COLO829 (cell line): ENCODE results near the gene FAM3B.

Experiments
- DNase-seq: peaks from one replicate; pipeline ENCODE4 v3.0.0; 2012; ENCODE audit warnings: low spot score

The FAM3B gene

DNA sequence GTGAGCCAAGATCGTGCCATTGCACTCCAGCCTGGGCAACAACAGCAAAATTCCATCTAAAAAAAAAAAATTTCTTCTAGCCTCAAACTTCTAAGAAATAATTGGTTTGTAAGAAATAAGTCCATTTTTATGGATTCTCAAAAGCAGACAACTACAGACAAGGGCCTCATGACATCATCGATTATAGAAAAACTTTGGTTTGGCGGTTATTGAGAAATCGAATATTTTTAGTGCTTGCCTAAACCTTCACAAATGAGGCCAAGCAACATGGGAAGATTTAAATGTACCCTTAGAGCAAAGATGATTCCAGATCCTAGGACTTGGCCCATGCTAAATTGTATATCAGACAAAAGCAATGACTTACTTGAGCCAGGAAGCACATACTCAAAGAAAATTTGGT lies 81.7 kb downstream of the FAM3B start:
- DNase-seq, result no peak

DNA sequence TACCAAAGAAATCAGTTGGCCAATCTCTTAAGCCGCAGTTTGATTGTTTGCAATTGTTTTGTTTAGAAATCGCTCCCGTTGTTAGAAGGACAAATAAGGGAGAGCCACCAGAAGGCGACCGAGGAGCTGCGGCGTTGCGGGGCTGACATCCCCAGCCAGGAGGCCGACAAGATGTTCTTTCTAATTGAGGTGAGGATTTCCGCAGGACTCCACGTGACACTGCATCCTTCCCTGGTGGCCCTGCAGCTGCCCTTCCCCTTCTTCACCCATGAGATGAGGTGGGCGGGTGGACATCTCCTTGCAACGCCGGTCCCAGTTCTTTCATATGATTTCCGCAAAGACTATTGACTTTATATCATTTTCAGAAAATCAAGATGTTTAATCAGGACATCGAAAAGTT lies 82.2 kb downstream of the FAM3B start:
- DNase-seq, result no peak

DNA sequence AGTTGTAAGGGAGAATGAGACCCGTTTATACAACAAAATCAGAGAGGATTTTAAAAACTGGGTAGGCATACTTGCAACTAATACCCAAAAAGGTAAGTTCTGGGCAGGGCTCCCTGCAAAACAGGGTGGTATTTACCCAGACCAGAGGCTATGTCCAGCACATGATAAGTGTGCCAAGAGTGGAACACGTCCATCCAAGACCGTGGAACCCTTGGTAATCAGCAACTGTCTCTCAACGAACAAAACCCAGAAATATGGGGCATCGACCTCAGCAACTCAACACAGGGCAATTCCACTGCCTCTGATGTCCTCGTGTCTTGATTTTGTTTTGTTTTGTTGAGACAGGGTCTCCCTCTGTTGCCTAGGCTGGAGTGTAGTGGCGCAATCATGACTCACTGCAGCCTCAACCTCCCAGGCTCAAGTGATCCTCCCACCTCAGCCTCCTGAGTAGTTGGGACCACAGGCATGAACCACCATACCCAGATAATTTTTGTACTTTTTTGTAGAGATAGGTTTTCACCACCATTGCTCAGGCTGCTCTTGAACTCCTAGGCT lies 82.7 kb downstream of the FAM3B start:
- no peak for DNase-seq

DNA sequence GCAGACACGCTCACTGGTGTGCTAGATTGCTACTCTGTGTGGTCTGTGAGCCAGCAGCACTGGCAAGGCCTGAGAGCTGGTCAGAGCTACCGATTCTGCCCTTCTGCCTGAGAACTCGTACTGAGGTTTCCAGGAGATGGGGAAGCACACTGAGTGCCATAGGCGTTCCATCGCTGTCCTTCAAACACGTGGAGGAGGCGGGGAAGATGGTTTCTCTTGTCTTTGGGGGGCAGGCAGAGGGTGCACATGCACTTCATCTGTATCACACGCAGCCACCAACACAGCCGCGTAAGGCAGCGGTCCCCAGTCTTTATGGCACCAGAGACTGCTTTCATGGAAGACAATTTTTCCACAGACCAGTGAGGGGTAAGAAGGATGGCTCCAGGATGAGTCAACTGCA lies 85.6 kb downstream of the FAM3B start:
- no peak for DNase-seq

DNA sequence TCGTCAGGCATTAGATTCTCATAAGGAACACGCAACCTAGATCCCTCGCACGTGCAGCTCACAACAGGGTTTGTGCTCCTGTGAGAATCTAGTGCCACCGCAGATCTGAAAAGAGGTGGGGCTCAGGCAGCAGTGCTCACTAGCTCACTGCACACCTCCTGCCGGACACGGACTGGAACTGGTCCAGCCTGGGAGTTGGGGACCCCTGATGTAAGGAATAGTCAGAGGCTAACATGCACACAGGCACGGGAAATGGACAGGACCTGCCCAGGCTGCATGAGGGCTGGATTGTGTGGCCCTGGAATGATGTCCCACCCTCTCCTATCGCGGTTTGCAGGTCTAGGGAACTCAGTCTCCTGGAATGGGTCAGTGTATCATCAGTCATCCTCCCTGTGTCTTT lies 86.2 kb downstream of the FAM3B start:
- DNase-seq, result no peak

DNA sequence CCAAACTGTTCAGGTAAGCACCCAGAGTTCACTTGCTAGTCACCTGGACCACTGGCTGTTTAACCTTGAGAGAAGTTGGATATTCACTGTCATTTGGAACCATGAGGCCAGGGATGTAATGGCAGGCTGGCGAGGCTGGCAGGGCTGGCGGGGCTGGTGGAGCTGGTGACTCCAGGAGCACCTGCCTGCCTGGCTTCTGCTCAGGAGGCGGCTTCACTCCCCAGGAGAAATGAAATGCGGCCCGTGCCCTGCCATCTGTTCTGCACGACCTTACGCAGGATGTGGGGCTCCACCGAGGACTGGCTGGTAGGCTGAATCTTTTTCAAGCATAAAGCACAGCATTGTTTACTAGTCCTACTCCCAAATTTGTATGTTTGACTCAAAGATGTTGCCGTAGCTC lies 86.7 kb downstream of the FAM3B start:
- DNase-seq, result no peak

DNA sequence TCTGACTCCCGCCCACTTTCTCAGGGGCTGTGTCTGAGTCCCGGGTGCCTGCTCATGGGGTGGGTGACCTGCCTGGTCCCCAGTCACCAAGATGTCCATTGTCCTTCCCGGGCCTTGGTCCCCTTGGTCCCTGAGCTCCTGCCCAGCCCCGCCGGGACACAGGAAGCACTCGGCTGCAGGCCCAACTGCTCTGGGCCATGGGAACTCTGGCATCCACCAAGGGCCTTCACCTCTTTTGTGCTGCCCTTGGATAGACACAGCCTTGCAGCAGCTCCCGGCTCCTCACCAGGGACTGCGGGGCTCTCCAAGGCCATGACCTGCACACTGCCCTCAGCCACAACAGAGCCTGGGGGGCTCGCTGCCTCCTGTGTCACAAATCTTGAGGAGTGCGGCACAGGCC lies 87.4 kb downstream of the FAM3B start:
- DNase-seq, result no peak

DNA sequence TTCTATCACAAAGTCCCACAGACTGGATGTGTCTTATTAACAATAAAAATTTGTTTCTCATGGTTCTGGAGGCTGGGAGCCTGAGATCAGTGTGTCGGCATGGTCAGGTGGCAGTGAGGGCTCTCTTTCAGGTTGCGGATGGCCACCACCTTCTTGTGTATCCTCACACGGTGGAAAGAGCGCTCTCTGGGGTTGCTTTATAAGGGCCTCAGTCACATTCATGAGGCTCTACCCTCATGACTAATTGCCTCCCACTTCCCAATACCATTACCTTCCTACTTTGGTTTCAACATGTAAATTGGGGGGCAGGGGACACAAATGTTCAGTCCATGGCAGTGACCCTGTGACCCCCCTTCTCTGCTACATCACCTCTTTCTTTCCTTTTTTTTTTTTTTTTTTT lies 88.7 kb downstream of the FAM3B start:
- DNase-seq, result no peak

DNA sequence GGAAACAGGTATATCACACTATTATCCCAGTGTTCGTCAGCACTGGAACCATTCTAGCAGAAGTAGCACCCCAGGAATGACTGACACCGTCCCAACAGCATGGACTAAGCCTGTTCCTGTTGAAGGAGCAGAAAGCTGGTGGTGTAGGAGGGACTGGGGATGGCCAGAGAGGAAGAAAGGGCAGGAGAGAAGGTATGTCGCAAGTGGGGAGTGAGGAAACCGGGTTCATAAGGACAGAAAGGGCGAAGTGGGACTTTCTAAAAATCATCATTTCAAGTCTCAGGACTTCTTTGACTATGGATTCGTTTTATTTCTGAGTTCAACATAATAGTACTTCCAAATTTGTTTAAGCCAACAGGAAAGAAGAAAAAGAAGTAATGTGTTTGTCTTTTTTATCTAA lies 89.7 kb downstream of the FAM3B start:
- no peak for DNase-seq
